ENCODE results near the gene MYO7A.

GRCh38 chr11:77249427-77249826, 121.4 kb downstream of the MYO7A start:
- TF ChIP-seq POLR2AphosphoS5 (IDR thresholded peaks at IDR 0.05) (no peak), EP300 (IDR thresholded peaks at IDR 0.05) (no peak), POLR2A (IDR thresholded peaks at IDR 0.05) (no peak)
- TF ChIP-seq, protein P1, sequence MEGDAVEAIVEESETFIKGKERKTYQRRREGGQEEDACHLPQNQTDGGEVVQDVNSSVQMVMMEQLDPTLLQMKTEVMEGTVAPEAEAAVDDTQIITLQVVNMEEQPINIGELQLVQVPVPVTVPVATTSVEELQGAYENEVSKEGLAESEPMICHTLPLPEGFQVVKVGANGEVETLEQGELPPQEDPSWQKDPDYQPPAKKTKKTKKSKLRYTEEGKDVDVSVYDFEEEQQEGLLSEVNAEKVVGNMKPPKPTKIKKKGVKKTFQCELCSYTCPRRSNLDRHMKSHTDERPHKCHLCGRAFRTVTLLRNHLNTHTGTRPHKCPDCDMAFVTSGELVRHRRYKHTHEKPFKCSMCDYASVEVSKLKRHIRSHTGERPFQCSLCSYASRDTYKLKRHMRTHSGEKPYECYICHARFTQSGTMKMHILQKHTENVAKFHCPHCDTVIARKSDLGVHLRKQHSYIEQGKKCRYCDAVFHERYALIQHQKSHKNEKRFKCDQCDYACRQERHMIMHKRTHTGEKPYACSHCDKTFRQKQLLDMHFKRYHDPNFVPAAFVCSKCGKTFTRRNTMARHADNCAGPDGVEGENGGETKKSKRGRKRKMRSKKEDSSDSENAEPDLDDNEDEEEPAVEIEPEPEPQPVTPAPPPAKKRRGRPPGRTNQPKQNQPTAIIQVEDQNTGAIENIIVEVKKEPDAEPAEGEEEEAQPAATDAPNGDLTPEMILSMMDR (IDR thresholded peaks at IDR 0.05): no peak
